Stimulated activated CD4-positive, alpha-beta T cell treated with anti-CD3 and anti-CD28 coated beads, Interleukin-12 subunit alpha, Interleukin-12 subunit beta, amount 100 ng/mL, for 24 hours (primary cell): ENCODE data around the gene ZNF625.

Experiments used
- DNase-seq, 2 experiments: peaks; one replicate each; pipeline ENCODE4 v3.0.0-alpha.2; 2020; ENCODE audit warnings: low read depth in 2 of 2

ZNF625 gene

DNA sequence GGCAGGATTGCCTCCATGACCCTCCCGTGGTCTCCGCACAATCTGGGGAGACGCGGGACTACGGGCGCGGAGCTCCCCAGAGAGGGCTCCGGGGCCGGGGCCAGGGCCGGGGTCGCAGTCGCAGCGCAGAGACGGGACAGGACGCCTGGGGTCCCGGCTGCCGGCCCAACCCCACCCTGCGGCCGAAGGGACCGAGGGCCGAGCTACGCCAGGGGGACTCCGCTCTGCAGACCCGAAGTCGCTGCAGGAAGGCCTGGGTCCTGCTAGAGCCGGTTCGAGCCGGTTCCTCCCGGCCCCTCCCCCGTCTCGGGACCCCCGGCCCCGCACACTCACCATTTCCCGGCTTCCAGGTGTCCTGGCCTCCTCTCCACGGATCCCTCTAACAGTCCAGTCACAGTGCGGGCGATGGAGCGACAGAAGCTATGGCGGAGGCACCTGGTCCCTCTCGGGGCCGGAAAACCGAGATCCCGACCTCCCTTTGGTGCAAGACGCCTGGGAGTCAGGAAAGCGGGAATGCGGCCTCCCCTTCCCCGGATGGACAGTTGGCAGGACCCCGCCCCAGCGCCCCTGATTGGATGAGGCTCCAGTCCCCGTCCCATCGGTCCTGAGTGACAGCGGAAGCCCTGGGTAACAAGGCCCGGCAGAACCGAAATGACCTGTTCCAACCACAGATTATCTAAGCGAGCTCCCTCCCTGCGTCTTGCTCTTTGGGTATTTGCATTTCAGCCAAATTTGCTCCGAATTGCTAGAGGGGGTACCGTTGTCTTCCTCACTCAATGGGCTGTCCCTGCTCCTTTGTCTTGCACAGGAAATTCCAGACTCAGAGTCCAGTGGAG, at the start of gene ZNF625:
Gene ZNF625, minus strand, starts transcription at position 512 of the 836 bp plus-strand sequence. Its CDS starts 176 bp downstream, at position 336.
- peak; percentile 27 to 47 for DNase-seq

DNA sequence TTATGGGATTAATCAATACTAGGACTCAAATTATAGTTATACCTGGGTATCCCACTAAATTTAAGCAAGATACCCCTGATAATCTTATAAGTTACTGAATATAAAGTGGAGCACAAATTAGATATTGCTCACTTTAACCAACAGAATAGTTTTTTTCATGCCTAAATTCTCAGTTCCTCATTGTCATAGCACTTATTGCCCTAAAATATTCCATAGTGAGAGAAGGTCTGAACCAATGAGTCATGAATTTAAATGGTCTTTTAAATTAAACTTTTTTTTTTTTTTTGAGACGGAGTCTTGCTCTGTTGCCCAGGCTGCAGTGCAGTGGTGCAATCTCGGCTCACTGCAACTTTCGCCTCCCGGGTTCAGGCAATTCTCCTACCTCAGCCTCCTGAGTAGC, 48.8 kb upstream of the ZNF625 start:
- no peak for DNase-seq

DNA sequence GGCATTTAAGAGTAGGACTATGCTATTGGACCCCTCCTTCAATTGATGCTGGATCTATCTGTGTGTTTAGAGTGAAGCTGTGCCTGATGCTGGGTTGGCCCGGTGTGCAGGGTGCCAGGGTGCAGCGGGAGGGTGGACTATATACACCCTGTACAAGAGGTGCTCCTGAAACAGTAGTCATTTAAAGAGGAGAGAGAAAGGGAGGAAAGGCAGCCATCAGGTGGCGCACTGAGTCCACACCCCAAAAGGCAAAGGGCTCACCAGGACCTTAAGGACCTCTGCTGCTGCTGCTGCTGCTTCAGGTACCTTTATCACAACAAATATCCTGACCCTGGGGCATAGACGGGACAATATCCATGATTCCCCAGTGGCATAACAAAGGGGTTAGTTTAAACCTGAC, 45.7 kb upstream of the ZNF625 start:
- DNase-seq = peak; percentile 15 to 41

DNA sequence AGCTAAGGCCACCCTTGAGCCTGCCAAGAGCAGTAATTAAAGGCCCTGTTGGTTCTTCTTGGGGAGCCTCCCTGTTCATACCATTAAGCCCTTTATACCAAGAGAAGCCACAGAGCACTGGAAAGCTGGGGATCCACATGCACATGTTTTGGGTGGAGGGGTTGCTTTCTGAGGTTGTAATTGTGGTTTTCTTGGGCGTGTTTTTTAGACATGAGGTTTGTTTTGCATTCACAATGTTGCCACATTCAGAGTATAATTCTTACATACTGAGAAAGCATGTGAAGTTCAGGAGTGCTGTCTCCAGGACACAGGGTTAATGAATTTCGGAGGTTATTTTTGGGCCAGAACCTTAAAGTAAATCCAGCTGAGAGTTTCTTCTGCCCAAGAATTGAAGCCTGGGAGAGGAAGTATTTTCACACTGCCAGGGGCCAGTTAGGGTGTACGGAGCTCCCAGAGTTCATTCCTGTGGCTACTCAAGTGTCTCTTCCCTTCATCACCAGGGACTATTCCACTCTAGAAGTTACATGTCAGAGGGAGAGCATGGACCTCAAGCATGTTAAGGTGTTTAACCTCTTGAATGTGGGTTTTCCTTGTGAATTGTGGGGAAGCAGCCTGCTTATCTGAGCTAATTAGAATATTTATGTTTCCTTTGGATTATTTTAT, 43.4 kb upstream of the ZNF625 start:
- no peak for DNase-seq

DNA sequence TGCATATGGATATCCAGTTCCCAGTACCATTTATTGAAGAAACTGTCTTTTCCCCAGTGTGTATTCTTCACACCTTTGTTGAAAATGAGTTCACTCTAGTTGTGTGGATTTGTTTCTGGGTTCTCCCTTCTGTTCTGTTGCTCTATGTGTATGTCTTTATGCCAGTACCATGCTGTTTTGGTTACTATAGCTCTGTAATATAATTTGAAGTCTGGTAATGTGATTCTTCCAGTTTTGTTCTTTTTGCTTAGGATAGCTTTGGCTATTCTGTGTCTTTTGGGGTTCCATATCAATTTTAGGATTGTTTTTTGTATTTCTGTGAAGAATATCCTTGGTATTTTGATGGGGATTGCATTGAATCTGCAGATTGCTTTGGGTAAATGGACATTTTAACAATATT, 41.6 kb upstream of the ZNF625 start:
- no peak for DNase-seq

DNA sequence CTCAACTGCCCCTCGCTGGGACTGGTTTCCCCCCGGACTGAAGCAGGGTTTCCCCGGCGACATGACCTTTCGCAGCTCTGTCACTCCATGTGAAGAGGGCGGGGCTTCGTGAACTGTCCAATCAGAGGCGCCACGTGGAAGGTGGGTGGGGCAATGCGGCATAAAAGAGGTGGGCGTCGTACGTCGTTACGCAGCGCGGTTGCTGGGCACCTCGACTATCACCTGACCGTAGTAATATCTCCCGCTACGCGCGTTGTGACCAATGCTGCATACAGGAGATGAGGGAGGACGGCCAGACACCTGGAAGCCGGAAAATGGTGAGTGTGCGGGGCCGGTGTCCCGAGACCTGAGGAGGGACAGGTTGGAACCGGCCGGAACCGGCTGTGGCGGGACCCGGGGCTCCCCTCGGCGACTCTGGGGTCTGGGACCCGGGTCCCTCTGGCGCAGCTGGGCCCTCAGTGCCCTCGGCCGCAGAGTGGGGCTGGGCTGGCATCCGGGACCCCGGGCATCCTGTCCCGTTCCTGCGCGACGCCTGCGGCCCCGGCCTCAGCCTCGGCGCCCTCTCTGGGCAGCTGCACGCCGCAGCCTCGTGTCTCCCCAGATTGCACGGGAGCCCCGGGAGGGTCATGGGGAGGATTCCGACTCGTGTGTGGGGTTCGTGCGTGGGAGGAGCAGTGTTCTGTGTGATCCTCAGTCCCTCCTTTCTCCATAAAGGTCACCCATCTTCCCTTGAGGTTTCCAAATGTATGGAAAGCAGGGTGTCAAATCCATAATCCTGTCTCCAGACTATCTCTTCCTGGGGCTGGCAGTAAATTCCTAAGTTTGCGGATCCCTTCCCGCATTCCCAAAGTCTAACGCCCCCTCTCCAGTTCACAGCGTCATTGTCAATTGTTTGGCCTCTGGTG, 38.5 kb upstream of the ZNF625 start:
- DNase-seq = peak; percentile 64 to 67

DNA sequence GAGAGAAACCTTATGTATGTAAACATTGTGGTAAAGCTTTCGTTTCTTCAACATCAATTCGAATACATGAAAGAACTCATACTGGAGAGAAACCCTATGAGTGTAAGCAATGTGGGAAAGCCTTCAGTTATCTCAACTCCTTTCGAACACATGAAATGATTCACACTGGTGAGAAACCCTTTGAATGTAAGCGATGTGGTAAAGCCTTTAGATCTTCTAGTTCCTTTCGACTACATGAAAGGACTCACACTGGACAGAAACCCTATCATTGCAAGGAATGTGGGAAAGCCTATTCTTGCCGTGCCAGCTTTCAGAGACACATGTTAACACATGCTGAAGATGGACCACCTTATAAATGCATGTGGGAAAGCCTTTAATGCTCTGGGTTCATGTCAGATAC, 31.1 kb upstream of the ZNF625 start:
- no peak for DNase-seq

DNA sequence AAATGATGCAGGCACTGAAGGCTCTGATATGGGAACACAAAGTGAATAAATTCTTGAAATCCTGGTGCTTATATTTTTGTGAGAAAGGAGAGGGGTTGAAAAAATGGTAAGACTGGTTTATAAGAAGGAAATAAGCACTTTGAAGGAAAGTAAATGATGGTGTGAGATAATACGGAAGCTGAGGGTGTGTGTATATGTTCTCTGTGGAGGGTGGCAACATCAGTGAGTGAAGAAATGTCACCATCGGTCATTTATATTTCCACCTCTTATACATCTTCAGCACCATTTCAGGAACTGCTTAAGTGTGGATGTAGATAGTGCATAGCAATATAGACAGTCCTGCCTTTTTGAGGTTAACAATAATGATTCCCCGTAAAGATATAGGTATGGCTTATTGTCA, 23.8 kb upstream of the ZNF625 start:
- no peak for DNase-seq

DNA sequence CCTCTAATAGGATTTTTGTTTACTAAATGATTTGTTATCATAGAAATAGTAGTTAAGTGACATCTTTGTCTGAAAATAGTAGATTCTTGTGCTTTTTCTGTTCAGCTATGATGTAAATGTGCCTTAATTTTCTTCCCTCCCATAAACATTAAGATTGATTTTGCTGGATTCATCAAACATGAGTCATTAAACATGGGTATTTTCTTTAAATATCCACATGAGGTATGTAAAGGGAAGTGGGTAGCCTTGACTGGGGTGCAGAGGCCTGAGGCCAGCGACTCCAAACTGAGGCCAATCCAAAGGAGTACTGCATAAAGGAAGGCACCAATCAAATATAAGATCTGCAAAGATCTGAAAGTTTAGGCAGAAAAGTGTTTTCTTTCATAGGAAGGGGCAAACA, 10.1 kb upstream of the ZNF625 start:
- DNase-seq = no peak

DNA sequence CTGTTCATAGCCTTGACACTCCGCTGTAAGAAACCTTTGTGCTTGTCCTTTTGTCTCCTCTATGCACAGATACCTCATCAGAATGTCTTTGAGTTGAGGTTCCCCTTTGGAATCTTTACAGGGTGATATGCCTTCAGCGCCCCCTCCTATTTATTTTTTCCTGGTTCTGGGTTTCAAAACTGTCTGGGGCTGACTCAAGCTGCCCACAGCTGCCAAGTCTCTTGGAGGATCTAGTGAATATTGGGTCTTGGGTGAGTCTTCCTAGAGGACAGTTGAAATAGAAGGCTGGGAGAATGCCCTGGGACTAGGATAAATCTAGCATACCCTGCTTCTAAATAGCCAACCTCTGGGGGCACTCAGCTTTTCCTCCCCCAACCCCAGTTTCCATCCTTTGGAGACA, 7.3 kb upstream of the ZNF625 start:
- no peak for DNase-seq

DNA sequence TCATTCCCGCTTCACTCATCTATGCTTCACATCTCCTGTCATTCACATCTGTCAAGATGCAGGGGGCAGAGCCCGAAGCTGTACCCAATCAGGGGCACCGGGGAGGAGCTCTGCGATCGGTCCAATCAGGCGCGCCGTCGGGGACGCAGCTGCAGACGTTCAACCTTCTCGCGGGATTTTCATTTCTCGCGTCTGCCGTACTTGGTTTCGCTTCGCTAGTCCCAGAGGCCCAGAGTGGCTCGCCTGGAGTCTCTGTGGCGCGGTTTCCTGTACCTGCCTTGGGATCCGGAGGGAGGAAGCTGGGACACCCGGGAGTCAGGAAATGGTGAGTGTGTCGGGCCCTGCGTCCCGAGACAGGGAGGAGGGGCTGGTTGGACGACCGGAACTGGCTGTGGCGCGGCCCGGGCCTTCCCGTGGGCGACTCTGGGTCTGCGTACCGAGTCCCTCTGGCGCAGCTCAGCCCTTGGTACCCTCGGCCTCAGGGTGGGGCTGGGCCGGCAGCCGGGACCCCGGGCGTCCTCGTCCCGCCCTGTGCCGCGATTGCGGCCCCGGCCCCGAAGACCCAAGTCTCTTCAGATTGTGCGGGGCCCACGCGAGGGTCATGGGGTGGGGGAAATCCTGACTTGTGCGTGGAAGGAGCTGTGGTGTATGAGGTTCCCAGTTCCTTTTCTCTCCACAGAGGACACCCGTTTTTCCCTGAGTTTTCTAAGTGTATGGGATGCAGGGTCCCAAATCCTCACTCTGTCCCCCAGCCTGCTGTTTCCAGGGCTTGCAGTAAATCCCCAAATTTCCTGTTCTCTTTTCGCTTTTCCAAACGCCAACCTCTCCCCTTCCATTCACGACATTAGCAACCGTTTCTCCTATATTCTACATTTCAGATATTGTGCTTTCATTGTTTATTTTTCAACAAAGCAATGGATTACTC, 6.6 kb upstream of the ZNF625 start, which contains the start of gene ZNF136:
Gene ZNF136, plus strand, starts transcription at position 215 of the 925 bp plus-strand sequence. Its CDS starts 108 bp downstream, at position 323.
- DNase-seq = peak; percentile 84 to 93

DNA sequence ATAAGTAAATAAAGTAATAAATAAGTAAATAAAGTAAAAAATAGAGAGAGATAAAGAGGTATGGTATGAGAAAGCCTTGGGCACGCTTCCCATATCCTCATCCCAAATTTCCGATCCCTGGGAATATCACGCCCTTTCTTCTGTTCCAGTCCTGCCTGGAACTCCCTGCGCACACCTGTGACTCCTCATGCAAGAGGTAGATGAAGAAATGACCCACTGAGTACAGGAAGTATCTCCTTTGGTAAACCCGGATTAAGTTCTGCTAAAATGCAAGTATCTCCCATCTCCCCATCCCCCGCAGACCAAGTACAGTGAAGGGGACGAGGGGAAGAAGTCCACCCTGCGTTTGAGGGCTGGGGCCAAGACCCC, 6.0 kb upstream of the ZNF625 start:
- DNase-seq = no peak

DNA sequence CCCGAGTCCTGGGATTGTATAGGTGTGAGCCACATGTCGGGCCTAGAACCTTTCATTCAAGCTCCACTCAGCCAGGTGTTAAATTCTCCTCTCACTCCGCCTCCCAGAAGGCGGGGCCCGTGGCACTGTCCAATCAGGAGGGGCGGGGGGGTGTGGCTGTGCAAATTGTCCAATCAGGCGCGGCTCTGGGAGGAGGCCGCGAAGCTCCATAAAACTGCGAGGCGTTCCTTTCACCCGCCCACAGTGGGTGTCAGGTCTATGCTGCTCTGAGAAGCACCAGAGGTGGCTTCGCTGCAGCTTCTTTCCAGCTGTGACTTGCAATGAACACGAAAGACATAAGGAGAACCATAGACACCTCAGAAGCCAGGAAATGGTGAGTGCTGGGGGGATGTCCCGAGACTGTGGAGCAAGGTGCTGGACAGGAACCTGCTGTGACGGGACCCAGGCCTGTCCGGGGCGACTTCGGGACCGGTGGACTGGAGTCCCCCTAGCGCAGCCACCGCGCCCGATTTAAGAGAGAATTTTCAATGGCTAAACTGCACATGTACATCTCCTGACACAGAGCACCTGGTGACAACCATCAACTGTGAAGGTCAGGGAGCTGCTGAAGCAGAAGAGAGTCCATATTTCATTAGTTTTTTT, 3.4 kb upstream of the ZNF625 start:
- no peak for DNase-seq

DNA sequence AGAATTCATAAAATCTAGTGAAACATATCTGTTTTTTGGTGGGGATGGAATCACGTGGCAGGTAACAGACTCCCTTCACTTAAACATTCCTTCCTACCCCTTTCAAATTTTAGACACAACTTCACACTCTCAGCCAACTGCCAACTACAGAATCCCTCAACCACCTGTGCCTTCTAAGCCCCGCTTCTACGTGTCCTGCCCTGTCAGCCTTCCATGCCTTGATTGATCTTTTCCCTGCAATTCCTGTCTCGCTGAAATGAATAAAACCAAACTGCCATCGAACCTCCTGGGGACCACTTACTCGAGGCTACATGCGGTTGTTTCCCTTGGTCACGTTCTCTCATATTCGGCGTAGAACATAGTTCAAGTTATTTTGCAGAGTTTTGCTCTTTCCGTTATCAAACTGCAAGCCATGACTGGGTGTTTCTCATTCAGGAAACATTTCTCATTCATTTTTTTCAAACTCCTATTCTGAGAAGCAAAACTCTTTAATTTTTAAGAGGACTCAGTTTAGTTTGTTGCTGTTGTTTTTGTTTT, 1.1 kb downstream of the ZNF625 start:
- DNase-seq = no peak

DNA sequence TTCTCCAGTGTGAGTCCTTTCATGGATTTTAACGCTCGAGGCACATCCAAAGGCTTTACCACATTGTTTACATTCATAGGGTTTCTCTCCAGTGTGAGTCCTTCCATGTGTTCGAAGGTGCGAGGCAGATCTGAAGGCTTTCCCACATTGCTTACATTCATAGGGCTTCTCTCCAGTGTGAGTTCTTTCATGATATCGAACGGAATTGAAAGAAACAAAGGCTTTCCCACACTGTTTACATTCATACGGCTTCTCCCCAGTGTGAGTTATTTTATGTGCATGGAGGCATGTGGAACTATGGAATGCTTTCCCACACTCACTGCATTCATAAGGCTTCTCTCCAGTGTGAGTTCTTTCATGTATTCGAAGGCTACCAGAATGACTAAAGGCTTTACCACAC, 11.2 kb downstream of the ZNF625 start:
- DNase-seq = no peak

DNA sequence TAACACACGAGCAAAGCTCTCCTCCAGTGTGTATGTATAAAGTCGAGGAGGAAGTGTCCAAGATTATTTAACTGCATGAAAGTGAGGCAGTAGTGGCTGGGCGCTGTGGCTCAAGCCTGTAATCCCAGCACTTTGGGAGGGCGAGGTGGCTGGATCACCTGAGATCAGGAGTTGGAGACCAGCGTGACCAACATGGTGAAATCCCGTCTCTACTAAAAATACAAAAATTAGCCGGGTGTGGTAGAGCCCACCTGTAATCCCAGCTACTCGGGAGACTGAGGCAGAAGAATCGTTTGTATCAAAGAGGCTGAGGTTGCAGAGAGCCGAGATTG, 15.2 kb downstream of the ZNF625 start:
- no peak for DNase-seq

DNA sequence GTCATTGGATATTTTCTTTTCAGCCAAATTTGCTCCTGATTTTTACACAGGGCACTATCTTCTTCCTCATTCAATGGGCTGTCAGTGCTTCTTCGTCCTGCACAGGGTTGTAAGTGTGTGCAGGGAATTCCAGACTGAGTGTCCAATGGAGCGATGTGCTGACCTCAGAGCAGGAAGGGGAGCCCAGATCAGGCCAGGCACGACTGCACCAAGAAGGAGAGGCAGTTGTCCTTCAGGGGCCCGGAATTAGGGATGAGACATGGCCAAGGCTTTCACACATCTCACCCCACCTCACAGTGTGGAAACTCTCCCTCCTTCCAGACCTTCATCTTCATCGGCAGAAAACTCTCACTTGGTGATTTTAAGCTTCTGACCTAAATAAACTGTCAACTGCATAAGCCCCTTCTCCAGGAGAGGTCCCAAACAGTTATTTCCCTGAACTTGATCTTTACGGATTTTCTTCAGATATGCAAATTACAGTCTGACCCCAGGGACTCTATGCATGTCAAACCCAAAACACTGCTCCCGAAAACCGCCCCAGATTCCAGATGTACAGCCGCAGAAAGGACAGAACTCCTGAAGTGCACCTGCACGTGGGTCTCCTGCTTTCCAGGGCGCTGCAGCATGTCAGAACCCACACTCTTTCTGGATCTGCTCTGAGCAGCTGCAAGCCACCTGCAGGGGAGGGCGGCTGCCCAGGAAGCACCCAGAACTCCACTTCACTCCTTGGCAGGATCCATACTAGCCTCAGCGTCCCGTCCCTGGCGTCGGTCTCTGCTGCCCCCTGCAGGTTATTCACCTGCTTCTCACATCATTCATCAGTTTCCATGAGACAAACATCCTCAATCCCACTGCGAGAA, 15.8 kb downstream of the ZNF625 start:
- DNase-seq = peak; percentile 66 to 83

DNA sequence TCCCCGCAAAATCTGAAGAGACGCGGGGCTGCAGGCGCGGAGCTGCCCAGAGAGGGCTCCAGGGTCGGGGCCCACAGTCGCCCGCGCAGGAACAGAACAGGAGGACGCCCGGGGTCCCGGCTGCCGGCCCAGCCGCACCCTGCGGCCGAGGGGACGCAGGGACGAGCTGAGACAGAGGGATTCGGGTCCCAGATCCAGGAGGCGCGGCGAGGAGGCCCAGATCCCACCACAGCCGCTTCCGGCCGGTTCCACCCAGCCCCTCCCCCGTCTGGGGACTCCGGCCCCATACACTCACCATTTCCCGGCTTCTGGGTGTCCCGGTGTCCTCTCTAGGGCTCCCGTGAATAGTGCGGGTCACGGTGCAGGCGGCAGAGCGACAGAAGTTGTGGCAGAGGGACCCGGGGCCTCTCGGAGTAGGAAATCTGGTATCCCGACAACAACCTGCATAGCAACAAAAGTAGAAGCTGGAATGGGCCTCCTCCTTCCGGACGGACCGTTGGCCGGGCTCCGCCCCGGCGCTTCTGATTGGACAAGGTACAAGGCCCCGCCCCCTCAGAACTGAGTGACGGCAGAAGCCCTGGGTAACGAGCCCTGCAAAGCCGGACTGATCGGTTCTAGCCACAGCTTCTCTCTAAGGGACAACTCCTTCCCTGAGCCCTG, 16.5 kb downstream of the ZNF625 start, which contains the start of gene ZNF20:
Gene ZNF20, minus strand, starts transcription at position 466 of the 660 bp plus-strand sequence. Its CDS starts 168 bp downstream, at position 298.
- peak; percentile 80 to 94 for DNase-seq

DNA sequence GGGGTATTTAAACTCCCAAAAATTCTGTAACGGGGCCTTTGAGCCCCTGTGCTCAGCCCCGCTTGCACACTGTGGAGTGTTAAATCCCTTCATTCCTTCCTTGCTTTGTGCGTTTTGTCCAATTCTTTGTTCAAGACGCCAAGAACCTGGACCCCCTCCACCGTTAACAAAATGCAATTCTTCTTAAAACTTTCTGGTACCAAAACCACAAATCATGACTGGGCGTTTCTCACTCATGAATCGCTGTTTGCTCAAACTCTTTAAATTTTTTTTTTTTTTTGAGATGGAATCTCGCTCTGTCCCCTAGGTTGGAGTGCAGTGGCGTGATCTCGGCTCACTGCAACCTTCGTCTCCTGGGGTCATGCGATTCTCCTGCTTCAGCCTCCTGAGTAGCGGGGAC, 17.3 kb downstream of the ZNF625 start:
- DNase-seq = no peak
